LNCaP clone FGC (cell line): Measurements from ENCODE around the gene MAP7.
"Not testable (repeated sequence)": the region's sequence is repeated elsewhere in the genome, so short reads cannot be mapped to it uniquely, and the experiment has no call there.

Experiments used
- DNase-seq: peaks from one replicate; pipeline ENCODE4 v3.0.0-alpha.2; 2011; ENCODE audit warnings: low read depth
- H3K4me3 ChIP-seq: 2 replicates; pipeline ENCODE4 v1.5.1; 2011; ENCODE audit warnings: mild to moderate bottlenecking, low read depth, low read length, control low read depth
- CTCF ChIP-seq: IDR thresholded peaks from 2 replicates; pipeline ENCODE4 v1.5.1; 2012; ENCODE audit warnings: mild to moderate bottlenecking; ENCODE audit not compliant: control insufficient read depth, insufficient read depth; ENCODE audit errors: extremely low read depth

MAP7 gene

GRCh38 chr6:136378888-136379287, 171.3 kb downstream of the MAP7 start:
- no peak overlapping the region for H3K4me3 ChIP-seq
- peak; percentile 41 for TF ChIP-seq CTCF
- no peak for DNase-seq

DNA sequence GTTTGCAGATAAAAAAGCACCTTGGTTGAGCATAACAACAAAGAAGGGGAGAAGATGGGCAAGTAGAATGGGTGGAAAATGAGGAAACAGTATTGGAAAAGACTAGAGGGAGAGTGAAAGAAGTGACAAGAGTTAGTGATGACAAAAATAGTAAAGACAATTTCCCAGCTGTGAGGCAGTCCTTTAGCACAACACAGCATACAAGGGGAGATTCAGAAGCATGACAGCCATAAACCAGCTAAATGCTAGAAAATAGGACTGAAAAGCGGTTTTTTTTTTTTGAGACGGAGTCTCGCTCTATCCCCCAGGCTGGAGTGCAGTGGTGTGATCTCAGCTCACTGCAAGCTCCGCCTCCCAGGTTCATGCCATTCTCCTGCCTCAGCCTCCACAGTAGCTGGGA, 174.4 kb downstream of the MAP7 start:
- not testable (repeated sequence) for H3K4me3 ChIP-seq, DNase-seq

DNA sequence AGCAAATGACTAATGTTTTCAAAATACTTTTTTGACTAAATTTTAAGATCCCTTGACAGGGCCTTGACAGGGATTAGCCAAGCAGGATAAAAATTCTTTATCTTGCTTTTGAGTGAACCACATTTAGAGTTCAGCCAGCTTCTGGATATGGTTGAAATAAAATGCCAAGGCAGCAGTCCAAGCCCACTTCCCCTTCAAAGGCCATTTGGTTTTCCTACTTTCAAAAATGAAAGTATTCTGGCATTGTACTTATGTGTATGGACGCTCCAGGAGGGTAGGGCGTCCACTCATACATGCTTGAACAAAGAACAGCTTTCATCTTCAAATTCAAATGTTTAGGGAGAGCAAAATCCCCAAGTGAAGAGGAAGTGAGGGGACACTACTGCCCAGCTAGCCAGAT, 178.3 kb downstream of the MAP7 start:
- no peak overlapping the region for H3K4me3 ChIP-seq
- TF ChIP-seq CTCF, result no peak
- no peak for DNase-seq

GRCh38 chr6:136370988-136371728, 179.1 kb downstream of the MAP7 start:
- H3K4me3 ChIP-seq, result no peak overlapping the region
- DNase-seq, result no peak
- no peak for TF ChIP-seq CTCF

- DNase-seq, result peak; percentile 82
- no peak overlapping the region for H3K4me3 ChIP-seq
- TF ChIP-seq CTCF, result no peak
Observed at GRCh38 chr6:136365776-136366354, 184.4 kb downstream of the MAP7 start.

- no peak for DNase-seq
- no peak for TF ChIP-seq CTCF
- H3K4me3 ChIP-seq, result no peak overlapping the region
Observed at GRCh38 chr6:136362421-136363356, 187.5 kb downstream of the MAP7 start.

- no peak overlapping the region for H3K4me3 ChIP-seq
- no peak for DNase-seq
- no peak for TF ChIP-seq CTCF
Observed at GRCh38 chr6:136361787-136362186, 188.4 kb downstream of the MAP7 start.
